Activated CD4-positive, alpha-beta T cell treated with anti-CD3 and anti-CD28 coated beads for 4 hours (primary cell): ENCODE data around the gene UFM1.
"Not testable (repeated sequence)": the region's sequence is repeated elsewhere in the genome, so short reads cannot be mapped to it uniquely, and the experiment has no call there.

Source experiments
- DNase-seq, 2 donors: peaks; one replicate each; pipeline ENCODE4 v3.0.0-alpha.2; 2020

The UFM1 gene

GRCh38 chr13:38366954-38367645 is 17.4 kb downstream of the UFM1 start:
- DNase-seq, result no peak

- no peak for DNase-seq
These were observed 19.4 kb downstream of the UFM1 start for GRCh38 chr13:38369058-38369457.

- not testable (repeated sequence) for DNase-seq
These were observed 20.4 kb downstream of the UFM1 start for GRCh38 chr13:38370096-38370495.

GRCh38 chr13:38372820-38373383 is 23.3 kb downstream of the UFM1 start:
- no peak for DNase-seq

GRCh38 chr13:38376546-38376945 is 26.9 kb downstream of the UFM1 start:
- DNase-seq, result no peak

- no peak for DNase-seq
These were observed 32.2 kb downstream of the UFM1 start for GRCh38 chr13:38381890-38382289.

- DNase-seq, result no peak
These were observed 33.3 kb downstream of the UFM1 start for GRCh38 chr13:38382946-38383345.

GRCh38 chr13:38384171-38384570 is 34.5 kb downstream of the UFM1 start:
- DNase-seq, result no peak

- no peak for DNase-seq
These were observed 35.7 kb downstream of the UFM1 start for GRCh38 chr13:38385153-38385891.

- no peak for DNase-seq
These were observed 36.8 kb downstream of the UFM1 start for GRCh38 chr13:38386421-38386820.

- DNase-seq, result no peak
These were observed 41.7 kb downstream of the UFM1 start for GRCh38 chr13:38391341-38391740.

- DNase-seq, result no peak
These were observed 45.3 kb downstream of the UFM1 start for GRCh38 chr13:38394777-38395496.

- no peak for DNase-seq
These were observed 45.8 kb downstream of the UFM1 start for GRCh38 chr13:38395497-38395788.

- no peak for DNase-seq
These were observed 49.3 kb downstream of the UFM1 start for GRCh38 chr13:38398711-38399493.

- no peak for DNase-seq
These were observed 49.9 kb downstream of the UFM1 start for GRCh38 chr13:38399535-38399934.

- no peak for DNase-seq
These were observed 51.6 kb downstream of the UFM1 start for GRCh38 chr13:38401276-38401675.

- DNase-seq, result no peak
These were observed 55.6 kb downstream of the UFM1 start for GRCh38 chr13:38405216-38405615.

- no peak for DNase-seq
These were observed 60.1 kb downstream of the UFM1 start for GRCh38 chr13:38409771-38410170.

- no peak for DNase-seq
These were observed 62.6 kb downstream of the UFM1 start for GRCh38 chr13:38412266-38412665.
